Peyer's patch (tissue), 4 donors: ENCODE measurements around the gene CEMIP2. TPM values are rescaled to one million over a fixed set of nuclear protein-coding genes. Genes with fewer than 3 reads are reported as not detected.

ENCODE experiments used
- DNase-seq, 3 donors: peaks; one replicate each; pipeline ENCODE4 v3.0.0-alpha.2; 2017 to 2019
- H3K27ac ChIP-seq, 4 donors: fragments of 200-600 bp; sonication (generic); one replicate each; pipeline ENCODE4 v1.5.1; 2016 to 2019
- H3K27me3 ChIP-seq, 2 donors: fragments of 200-600 bp; sonication (generic); one replicate each; pipeline ENCODE4 v1.5.1; 2019
- H3K36me3 ChIP-seq, 3 donors: fragments of 200-600 bp; sonication (generic); one replicate each; pipeline ENCODE4 v1.5.1; 2016 to 2019
- H3K4me1 ChIP-seq, 4 donors: fragments of 200-600 bp; sonication (generic); one replicate each; pipeline ENCODE4 v1.5.1; 2016 to 2019
- H3K4me3 ChIP-seq, 4 donors: fragments of 200-600 bp; sonication (generic); 1 replicate in 3 of 4; 2 replicates in 1 of 4; pipeline ENCODE4 v1.5.1; 2016 to 2019; ENCODE audit warnings: mild to moderate bottlenecking in 1 of 4
- H3K9me3 ChIP-seq, 4 donors: fragments of 200-600 bp; sonication (generic); one replicate each; pipeline ENCODE4 v1.5.1; 2016 to 2019; ENCODE audit warnings: mild to moderate bottlenecking in 1 of 4
- CTCF ChIP-seq, 6 experiments: fragments of 450-650 bp in 4 of 6; fragments of 200-600 bp in 2 of 6; sonication (generic) in 1 of 6; IDR thresholded peaks; one replicate each; pipeline ENCODE4 v1.5.1; 2017 to 2019; ENCODE audit warnings: antibody characterized with exemption in 6 of 6, mild to moderate bottlenecking in 3 of 6, moderate library complexity in 1 of 6
- POLR2A ChIP-seq, 2 donors: fragments of 450-650 bp; IDR thresholded peaks; one replicate each; pipeline ENCODE4 v1.5.1; 2017; ENCODE audit warnings: antibody characterized with exemption in 2 of 2, mild to moderate bottlenecking in 2 of 2, moderate library complexity in 2 of 2
- total RNA-seq, 4 donors: library from RNA; depleted of rRNA; stranded (reverse); fragments of >200 nt; gene quantifications; one replicate each; pipeline ENCODE4 v1.1.0, GENCODE V29; 2016

CEMIP2 gene
- total RNA-seq, 4 donors from 2014 or later: 79.2 to 243 (median 215) TPM

GRCh38 chr9:71721855-71722254, 46.5 kb downstream of the CEMIP2 start:
- Histone ChIP-seq H3K4me1 (no peaks in the 10 kb centered on the region), H3K4me3 (no peak overlapping the region), H3K27me3 (no peaks in the 10 kb centered on the region), H3K36me3 (peaks cover 0 to 72% (median 0%) of the 10 kb centered on the region in 3 donors), H3K9me3 (no peaks in the 10 kb centered on the region), H3K27ac (no peak overlapping the region)
- no peak for DNase-seq
- TF ChIP-seq POLR2A (IDR thresholded peaks at IDR 0.05) (no peak), CTCF (IDR thresholded peaks at IDR 0.05) (no peak)

- Histone ChIP-seq H3K27ac (no peak overlapping the region), H3K27me3 (no peaks in the 10 kb centered on the region), H3K4me3 (no peak overlapping the region), H3K4me1 (no peaks in the 10 kb centered on the region), H3K36me3 (peaks cover 0 to 79% (median 0%) of the 10 kb centered on the region in 3 donors), H3K9me3 (no peaks in the 10 kb centered on the region)
- TF ChIP-seq POLR2A (IDR thresholded peaks at IDR 0.05) (no peak), CTCF (IDR thresholded peaks at IDR 0.05) (no peak)
- DNase-seq: no peak
Observed at GRCh38 chr9:71719562-71719961, 48.8 kb downstream of the CEMIP2 start.

DNA sequence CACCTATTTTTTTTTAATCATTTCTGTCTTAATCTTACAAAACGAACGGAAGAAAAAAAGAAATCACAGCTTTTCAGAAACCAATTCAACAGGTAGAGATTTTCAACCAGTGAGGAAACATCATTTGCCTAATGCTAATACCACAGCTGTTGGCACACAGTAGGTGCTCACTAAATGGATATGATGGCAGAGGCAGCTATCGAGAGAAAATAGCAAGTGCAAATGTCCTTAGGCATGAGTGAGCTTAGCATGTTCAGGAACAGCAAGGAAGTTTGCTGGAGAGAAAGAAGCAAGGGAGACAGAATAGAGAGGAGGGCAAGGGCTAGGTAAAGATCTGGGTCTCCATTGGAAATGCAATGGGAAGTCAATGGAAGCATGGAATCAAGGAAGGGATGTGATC, 49.2 kb downstream of the CEMIP2 start:
- TF ChIP-seq POLR2A (IDR thresholded peaks at IDR 0.05) (no peak), CTCF (IDR thresholded peaks at IDR 0.05) (no peak)
- Histone ChIP-seq H3K36me3 (peaks cover 0 to 79% (median 0%) of the 10 kb centered on the region in 3 donors), H3K27ac (no peak overlapping the region)

DNA sequence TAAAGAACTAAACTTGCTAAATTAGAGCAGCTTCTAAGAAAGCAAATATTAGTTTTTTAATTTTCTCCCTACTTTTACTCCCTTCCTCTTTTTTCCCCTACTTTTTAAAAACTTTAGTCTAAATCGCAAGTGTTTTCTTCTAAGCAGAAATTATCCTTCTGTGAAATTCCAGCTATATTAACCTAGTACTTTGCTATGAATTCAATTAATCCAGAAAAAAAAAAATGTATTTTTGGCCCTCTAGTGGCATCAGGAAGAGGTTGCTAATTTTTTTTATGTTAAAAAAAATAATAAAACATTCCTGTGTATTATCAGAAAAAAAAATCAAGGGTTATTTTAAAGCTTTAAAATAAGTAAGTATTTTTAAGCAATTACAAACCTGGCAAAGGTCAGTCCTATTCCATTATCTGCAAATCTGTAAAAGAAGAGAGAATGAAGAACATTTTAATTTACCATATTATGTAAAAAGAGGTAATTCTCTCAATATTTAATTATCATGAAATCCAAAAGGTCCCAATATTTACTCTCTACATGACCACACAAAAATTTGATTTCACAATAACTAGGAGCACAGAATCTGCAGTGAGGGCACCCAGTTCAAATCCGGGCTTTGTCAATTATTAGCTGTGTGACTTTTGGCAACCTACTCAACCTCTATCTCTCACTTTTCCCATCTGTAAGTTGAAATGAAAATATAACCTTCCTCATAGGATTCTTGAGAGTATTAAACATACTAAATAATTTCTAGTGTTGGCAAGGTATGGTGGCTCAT, 52.0 kb downstream of the CEMIP2 start:
- peaks cover 0 to 80% (median 0%) of the 10 kb centered on the region in 3 donors for H3K36me3 ChIP-seq
- no peak overlapping the region for H3K27ac ChIP-seq
- no peaks in the 10 kb centered on the region for H3K9me3 ChIP-seq
- peak in 5 of 6 experiments; percentile 17 to 48 (median 27) for TF ChIP-seq CTCF (IDR thresholded peaks at IDR 0.05)
- no peak for TF ChIP-seq POLR2A (IDR thresholded peaks at IDR 0.05)
- H3K4me3 ChIP-seq: no peak overlapping the region
- no peaks in the 10 kb centered on the region for H3K27me3 ChIP-seq
- no peaks in the 10 kb centered on the region for H3K4me1 ChIP-seq
- no peak for DNase-seq

More for the DNA sequence above, 49.2 kb downstream of the CEMIP2 start:
- no peak for DNase-seq
- Histone ChIP-seq H3K4me3 (no peak overlapping the region), H3K4me1 (no peaks in the 10 kb centered on the region), H3K9me3 (no peaks in the 10 kb centered on the region), H3K27me3 (no peaks in the 10 kb centered on the region)

- no peak for DNase-seq
- no peak for TF ChIP-seq POLR2A (IDR thresholded peaks at IDR 0.05)
- TF ChIP-seq CTCF (IDR thresholded peaks at IDR 0.05): no peak
- Histone ChIP-seq H3K4me1 (no peaks in the 10 kb centered on the region), H3K27me3 (no peaks in the 10 kb centered on the region), H3K36me3 (peaks cover 0 to 96% (median 0%) of the 10 kb centered on the region in 3 donors), H3K9me3 (no peaks in the 10 kb centered on the region), H3K4me3 (no peak overlapping the region), H3K27ac (no peak overlapping the region)
Observed at GRCh38 chr9:71710856-71711255, 57.5 kb downstream of the CEMIP2 start.
